ENCODE measurements around the gene SCFD1. TPM values are rescaled to one million over a fixed set of nuclear protein-coding genes. Genes with fewer than 3 reads are reported as not detected.

SCFD1 gene
- total RNA-seq, 1 experiment from 2014 or later: 38.1 TPM

DNA sequence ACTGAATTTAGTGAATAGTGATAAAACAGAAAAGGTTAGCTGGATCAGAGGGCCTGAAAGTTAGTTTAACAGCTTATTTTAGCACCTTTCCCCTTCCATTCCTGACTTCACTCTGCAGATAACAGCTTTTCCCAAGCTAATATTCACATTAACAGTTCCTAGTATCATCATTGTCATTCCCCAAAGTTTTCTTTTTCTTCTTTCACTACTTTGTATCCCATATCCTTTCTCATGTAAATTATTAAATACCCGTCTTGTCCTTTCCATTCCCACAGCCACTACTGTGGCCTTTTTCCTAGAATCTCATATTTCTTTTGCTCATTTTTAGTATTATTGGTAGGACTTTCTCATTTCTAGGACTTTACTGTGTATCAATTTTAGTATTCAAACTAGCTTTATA, 70.5 kb downstream of the SCFD1 start:
- POLR2A ChIA-PET (ENCODE audit: unreplicated experiment): no interaction called here

DNA sequence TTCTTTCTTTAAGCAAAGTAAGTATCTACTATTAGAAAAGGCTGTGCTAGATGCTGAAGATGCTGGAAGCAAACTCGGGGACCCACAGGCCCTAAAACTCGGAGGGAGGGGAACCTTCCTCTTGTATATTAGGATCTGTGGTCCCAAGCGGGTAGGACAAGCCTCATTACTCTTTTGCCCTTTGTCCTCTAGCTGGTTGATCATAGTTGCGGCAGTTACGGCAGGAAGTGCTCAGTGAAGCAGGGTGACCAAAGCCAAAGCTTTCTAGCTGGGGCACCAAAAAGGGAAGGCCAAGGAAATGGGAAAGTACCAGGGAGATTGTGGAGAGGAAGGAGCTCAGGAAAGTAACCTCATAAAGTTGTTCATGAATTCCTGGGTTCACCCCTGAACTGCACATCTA, 76.3 kb downstream of the SCFD1 start:
- Histone ChIP-seq H3K4me3 (no peak overlapping the region), H3K27ac (no peak overlapping the region), H3K4me1 (replicated peaks; ENCODE audit: insufficient read depth) (no peaks in the 10 kb centered on the region), H2AFZ (no peak overlapping the region), H3F3A (ENCODE audit: insufficient read depth, low read depth) (no peaks in the 10 kb centered on the region), H3K27me3 (ENCODE audit: insufficient read depth, low read depth) (no peaks in the 10 kb centered on the region), H3K4me2 (no peak overlapping the region), H4K20me1 (ENCODE audit: insufficient read depth) (no peaks in the 10 kb centered on the region; the same call in 1 of the 2 replicates), H3K9me3 (ENCODE audit: insufficient read depth, low read depth) (no peaks in the 10 kb centered on the region), H3K36me3 (ENCODE audit: low read depth) (no peaks in the 10 kb centered on the region; the same call in 1 of the 2 replicates), H3K79me2 (ENCODE audit: low read depth) (no peaks in the 10 kb centered on the region), H3K9me2 (ENCODE audit: insufficient read depth) (no peaks in the 10 kb centered on the region)
- intact Hi-C loops (cut with micrococcal nuclease; ENCODE audit: unreplicated experiment): no loop called here
- ChIA-PET CTCF (no interaction called here), POLR2A (ENCODE audit: unreplicated experiment) (no interaction called here)
- BruUV-seq (replicated peaks): no TSS peak
- no peak for TF ChIP-seq EZH2 (IDR thresholded peaks at IDR 0.05; ENCODE audit: low read depth)
- TF ChIP-seq, protein P1, sequence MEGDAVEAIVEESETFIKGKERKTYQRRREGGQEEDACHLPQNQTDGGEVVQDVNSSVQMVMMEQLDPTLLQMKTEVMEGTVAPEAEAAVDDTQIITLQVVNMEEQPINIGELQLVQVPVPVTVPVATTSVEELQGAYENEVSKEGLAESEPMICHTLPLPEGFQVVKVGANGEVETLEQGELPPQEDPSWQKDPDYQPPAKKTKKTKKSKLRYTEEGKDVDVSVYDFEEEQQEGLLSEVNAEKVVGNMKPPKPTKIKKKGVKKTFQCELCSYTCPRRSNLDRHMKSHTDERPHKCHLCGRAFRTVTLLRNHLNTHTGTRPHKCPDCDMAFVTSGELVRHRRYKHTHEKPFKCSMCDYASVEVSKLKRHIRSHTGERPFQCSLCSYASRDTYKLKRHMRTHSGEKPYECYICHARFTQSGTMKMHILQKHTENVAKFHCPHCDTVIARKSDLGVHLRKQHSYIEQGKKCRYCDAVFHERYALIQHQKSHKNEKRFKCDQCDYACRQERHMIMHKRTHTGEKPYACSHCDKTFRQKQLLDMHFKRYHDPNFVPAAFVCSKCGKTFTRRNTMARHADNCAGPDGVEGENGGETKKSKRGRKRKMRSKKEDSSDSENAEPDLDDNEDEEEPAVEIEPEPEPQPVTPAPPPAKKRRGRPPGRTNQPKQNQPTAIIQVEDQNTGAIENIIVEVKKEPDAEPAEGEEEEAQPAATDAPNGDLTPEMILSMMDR (conservative IDR thresholded peaks at IDR 0.05): no peak
- DNase-seq: no peak

More for the DNA sequence above, 70.5 kb downstream of the SCFD1 start:
- intact Hi-C loops (cut with micrococcal nuclease; ENCODE audit: unreplicated experiment): no loop called here
- Histone ChIP-seq H3K36me3 (ENCODE audit: low read depth) (no peaks in the 10 kb centered on the region), H3K9me2 (ENCODE audit: insufficient read depth) (no peaks in the 10 kb centered on the region), H3K4me2 (no peak overlapping the region), H3K79me2 (ENCODE audit: low read depth) (no peaks in the 10 kb centered on the region), H3F3A (ENCODE audit: insufficient read depth, low read depth) (no peaks in the 10 kb centered on the region), H2AFZ (no peak overlapping the region), H3K27me3 (ENCODE audit: insufficient read depth, low read depth) (no peaks in the 10 kb centered on the region), H4K20me1 (ENCODE audit: insufficient read depth) (no peaks in the 10 kb centered on the region), H3K4me3 (no peak overlapping the region), H3K27ac (no peak overlapping the region), H3K9me3 (ENCODE audit: insufficient read depth, low read depth) (no peaks in the 10 kb centered on the region), H3K4me1 (replicated peaks; ENCODE audit: insufficient read depth) (no peaks in the 10 kb centered on the region)
- DNase-seq: no peak
- TF ChIP-seq, protein P1 (conservative IDR thresholded peaks at IDR 0.05): no peak
- TF ChIP-seq EZH2 (IDR thresholded peaks at IDR 0.05; ENCODE audit: low read depth): no peak
- BruUV-seq (replicated peaks): no TSS peak
- CTCF ChIA-PET: no interaction called here

DNA sequence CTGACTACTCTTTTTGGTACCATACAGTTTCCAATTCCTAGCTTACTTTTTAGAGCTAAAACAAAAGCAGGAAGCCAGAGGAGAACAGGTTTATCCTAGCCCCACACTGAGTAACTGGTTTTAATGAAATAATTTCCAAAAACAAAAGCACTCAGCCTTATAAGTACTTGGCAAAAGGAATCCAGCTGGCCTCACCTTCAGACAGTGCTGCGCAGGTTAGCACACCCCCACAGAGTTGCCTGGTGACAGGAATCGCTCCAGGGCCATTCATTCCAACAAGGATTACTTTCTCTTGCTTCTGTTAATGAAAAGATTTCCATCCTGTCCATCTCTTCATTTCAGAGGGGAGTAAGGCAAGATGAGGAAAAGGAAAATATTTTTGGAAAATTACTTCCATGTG, 84.6 kb downstream of the SCFD1 start:
- H3K36me3 ChIP-seq (ENCODE audit: low read depth): no peaks in the 10 kb centered on the region; the same call in 1 of the 2 replicates
- no peak overlapping the region for H3K4me3 ChIP-seq
- intact Hi-C loops (cut with micrococcal nuclease; ENCODE audit: unreplicated experiment): no loop called here
- H3K9me3 ChIP-seq (ENCODE audit: insufficient read depth, low read depth): no peaks in the 10 kb centered on the region
- no peak overlapping the region for H2AFZ ChIP-seq
- POLR2A ChIA-PET (ENCODE audit: unreplicated experiment): no interaction called here
- CTCF ChIA-PET: no interaction called here
- no TSS peak for BruUV-seq (replicated peaks)
- H3K27me3 ChIP-seq (ENCODE audit: insufficient read depth, low read depth): no peaks in the 10 kb centered on the region
- TF ChIP-seq, protein P1 (conservative IDR thresholded peaks at IDR 0.05): no peak
- TF ChIP-seq EZH2 (IDR thresholded peaks at IDR 0.05; ENCODE audit: low read depth): no peak
- H3K4me1 ChIP-seq (replicated peaks; ENCODE audit: insufficient read depth): no peaks in the 10 kb centered on the region
- no peak overlapping the region for H3K27ac ChIP-seq
- H3K4me2 ChIP-seq: no peak overlapping the region
- no peaks in the 10 kb centered on the region for H3F3A ChIP-seq (ENCODE audit: insufficient read depth, low read depth)
- DNase-seq: no peak
- H3K79me2 ChIP-seq (ENCODE audit: low read depth): no peaks in the 10 kb centered on the region
- no peaks in the 10 kb centered on the region for H4K20me1 ChIP-seq (ENCODE audit: insufficient read depth)
- H3K9me2 ChIP-seq (ENCODE audit: insufficient read depth): no peaks in the 10 kb centered on the region
